AG09309 (cell line): Measurements from ENCODE around the gene CD86.

ENCODE experiments used
- DNase-seq: peaks from one replicate; pipeline ENCODE4 v3.0.0-alpha.2; 2010; ENCODE audit warnings: low read depth
- H3K4me3 ChIP-seq: 2 replicates; pipeline ENCODE4 v1.5.1; 2011; ENCODE audit warnings: mild to moderate bottlenecking, low read depth, low read length, moderate library complexity; ENCODE audit not compliant: control insufficient read depth
- TF ChIP-seq, protein P1 (sequence below): IDR thresholded peaks from 2 replicates; pipeline ENCODE4 v1.5.1; 2011; ENCODE audit warnings: mild to moderate bottlenecking, low read depth, low read length, inconsistent platforms; ENCODE audit not compliant: insufficient read depth, control insufficient read depth; ENCODE audit errors: missing control alignments

The CD86 gene

DNA sequence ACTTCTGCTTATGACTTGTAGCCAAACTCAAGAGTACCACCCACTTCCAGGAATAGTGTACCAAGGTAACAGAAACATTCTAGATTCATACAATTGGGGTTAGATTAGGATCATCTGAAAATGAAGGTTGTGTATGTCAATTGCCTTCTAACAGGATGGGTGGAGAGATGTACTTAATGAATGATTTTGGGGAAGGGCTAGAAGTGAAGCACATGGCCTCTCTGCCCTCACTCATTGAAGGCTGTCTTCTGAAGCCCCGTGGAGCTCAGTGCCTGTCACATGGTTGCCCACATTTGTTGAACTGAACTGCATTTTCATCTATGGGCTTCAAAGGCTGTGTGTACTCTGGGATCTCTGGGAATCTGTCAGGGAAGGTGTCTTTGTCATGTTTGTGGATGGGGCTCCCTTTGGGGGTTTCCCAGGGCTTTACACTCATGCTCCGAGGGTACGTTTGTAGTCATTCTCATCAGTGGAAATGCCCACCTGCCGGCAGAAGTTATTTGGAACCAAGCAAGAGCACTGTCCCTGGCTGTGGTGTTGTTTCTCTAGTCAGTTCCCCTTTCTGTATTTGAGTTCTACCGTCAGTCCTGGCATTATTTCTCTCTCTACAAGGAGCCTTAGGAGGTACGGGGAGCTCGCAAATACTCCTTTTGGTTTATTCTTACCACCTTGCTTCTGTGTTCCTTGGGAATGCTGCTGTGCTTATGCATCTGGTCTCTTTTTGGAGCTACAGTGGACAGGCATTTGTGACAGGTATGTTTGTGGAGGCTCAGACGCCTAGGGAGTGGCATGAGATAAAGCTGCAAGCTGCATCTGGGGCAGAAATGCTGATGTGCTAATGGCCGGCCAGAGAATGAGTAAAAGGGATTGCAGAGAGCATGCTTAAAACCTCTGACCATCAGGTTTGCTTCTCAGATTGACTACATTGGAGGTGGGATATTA lies 22.4 kb downstream of the CD86 start:
- no peak overlapping the region for H3K4me3 ChIP-seq
- TF ChIP-seq, protein P1, sequence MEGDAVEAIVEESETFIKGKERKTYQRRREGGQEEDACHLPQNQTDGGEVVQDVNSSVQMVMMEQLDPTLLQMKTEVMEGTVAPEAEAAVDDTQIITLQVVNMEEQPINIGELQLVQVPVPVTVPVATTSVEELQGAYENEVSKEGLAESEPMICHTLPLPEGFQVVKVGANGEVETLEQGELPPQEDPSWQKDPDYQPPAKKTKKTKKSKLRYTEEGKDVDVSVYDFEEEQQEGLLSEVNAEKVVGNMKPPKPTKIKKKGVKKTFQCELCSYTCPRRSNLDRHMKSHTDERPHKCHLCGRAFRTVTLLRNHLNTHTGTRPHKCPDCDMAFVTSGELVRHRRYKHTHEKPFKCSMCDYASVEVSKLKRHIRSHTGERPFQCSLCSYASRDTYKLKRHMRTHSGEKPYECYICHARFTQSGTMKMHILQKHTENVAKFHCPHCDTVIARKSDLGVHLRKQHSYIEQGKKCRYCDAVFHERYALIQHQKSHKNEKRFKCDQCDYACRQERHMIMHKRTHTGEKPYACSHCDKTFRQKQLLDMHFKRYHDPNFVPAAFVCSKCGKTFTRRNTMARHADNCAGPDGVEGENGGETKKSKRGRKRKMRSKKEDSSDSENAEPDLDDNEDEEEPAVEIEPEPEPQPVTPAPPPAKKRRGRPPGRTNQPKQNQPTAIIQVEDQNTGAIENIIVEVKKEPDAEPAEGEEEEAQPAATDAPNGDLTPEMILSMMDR: no peak

DNA sequence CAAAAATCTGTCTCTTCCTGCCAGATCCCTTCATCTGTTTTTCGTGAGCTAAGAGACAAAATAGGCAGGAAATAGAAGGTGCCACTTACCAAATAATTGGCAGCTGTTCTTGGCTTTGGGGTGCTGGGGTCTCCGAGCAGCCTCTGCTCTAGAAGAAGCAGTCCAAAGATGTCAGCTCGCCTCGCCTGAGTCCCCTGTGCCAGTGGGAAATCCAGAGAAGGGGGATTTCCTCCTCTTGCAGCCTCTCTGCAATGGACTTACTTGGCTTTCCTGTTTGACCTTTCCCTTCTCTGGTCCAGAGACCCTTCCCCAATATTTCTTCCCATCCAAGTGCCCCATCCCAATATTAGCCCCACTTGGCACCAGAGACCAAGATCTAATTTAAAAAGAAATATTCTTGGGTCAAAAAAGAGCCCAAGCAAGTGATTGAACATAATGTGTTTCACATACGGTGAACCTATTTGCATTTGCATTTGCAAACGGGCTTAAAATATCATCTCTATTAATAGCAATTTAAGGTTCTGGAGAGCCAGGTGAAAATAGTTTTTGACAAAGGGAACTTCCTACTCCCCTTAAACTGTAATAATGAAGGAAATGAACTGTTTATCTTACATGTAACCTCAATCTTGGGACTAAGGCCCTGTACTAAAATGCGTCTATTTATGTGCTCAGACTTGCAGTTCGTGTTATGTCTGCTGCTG lies 23.2 kb downstream of the CD86 start:
- no peak for DNase-seq
- TF ChIP-seq, protein P1: no peak
- H3K4me3 ChIP-seq: no peak overlapping the region

More for the DNA sequence above, 22.4 kb downstream of the CD86 start:
- no peak for DNase-seq

DNA sequence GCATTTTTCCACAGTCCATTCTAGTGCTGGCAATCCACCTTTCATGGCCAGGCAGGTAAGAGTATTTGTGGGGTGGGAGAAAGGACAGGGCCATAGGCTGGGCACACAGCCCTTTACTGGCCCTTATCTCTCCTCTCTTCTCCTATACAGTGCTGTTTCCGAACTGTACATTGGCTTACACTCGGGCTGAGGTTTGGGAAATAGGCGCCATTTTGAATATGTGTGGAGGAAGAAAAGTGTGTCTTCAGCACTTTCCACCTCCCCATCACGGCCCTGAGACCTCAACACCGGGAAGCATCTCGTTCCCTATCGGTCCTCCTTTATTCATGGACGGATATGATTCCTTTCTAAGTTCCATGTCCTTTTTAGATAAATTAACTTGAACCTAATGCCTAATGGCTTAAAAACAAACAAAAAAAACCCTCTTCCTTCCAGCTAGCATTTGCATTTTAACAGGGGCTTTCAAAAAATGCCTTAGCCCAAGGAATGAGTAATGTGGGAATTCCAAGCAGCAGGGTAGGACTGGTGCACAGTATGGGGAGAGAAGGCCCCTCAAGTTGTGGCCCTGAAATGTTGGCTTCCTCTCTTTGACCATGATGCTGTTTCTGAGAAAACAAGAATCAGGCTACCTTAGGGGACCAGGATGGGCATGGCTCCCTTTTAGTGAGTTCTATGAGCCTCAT lies 24.5 kb downstream of the CD86 start:
- TF ChIP-seq, protein P1: no peak
- no peak overlapping the region for H3K4me3 ChIP-seq
- DNase-seq: no peak

DNA sequence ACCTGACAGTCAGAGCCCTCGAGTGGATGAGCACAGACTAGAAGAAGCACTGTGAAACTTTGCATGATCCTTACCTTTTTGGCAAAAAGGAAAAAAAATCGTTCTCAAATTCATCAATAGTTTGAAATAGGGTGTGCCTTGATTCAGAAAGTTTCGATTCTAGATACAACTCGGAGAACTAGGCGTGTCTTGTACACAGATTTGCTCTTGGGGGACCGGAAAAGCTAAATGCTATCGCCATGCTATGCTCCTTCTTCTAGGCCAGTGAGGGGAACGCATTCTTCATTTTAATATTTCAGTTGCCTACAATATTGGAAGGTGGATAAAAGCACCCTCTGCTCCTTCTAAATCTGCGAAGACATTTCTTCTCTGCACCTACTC lies 25.0 kb downstream of the CD86 start:
- H3K4me3 ChIP-seq: no peak overlapping the region
- TF ChIP-seq, protein P1: no peak
- no peak for DNase-seq

DNA sequence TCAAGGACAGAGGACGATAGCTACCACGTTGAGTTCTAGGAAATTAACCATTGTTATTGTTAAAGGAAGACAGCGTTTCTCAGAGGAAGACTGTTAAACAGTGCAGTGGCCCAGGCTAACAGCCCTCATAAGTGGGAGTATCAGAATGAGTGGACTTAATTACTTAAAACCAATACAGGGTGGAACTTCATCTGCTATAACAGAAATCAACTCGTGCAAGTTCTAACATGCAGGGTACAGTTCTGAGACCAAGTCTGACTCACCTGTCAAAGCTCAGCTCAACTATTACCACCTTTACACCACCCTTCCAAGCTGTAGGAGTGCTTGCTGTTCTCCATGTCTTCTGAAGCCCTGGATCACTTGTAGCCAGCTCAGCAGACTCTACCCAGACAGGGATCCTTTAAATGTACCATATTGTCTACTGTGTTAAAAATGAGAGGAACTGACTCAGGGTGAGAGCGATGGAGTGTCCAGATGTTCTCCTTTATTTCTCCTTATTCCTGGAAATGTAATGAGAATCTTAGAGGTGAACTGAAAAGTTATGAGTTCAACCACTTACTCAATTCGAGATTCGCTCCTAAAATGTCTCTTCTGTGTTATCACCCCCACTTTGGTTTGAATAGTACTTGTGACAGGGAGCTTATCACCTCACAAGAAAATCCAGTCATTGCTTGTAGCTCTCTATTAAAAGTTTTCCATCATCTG lies 26.5 kb downstream of the CD86 start:
- TF ChIP-seq, protein P1: no peak
- DNase-seq: no peak
- no peak overlapping the region for H3K4me3 ChIP-seq

DNA sequence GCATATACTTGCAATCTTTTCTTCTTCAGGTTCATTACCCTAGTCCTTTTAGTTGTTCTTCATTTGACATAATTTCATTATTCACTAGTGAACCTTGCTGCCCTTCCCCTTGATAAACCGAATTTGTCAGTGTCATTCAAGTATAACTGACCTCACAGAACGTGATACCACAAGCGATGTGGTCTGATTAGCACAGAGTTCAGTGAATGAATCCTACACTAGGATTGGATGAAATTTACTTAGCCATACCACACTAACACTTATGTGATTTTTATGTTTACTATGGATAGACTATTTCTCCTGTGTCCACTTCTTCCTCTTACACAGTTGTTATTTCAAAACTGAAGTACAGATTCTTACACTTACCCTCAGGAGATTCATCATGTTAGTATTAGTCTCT lies 27.2 kb downstream of the CD86 start:
- H3K4me3 ChIP-seq: no peak overlapping the region
- TF ChIP-seq, protein P1: no peak
- no peak for DNase-seq
